Activated naive CD8-positive, alpha-beta T cell treated with anti-CD3 and anti-CD28 coated beads, Interleukin-2, amount 10 ng/mL, durations not matched to agents 7 days and 5 days (primary cell): ENCODE measurements around the gene THSD4. TPM values are rescaled to one million over a fixed set of nuclear protein-coding genes. Genes with fewer than 3 reads are reported as not detected.

Experiments used
- ATAC-seq: fragments of 150-1000 bp; cut with Tn5 transposase; one replicate; pipeline ENCODE4 v1.10.0; 2021; ENCODE audit warnings: low read depth, moderate library complexity
- POLR2A ChIA-PET: fragments of 350-600 bp; sonication (Branson Sonifier 250); formaldehyde crosslinking; loops from one replicate; lab custom pipeline; 2021; ENCODE audit warnings: antibody characterized with exemption; lab: Charles Lee
- DNase-seq: peaks from one replicate; pipeline ENCODE4 v3.0.0; 2021
- H3K27ac Mint-ChIP-seq: one replicate; pipeline ENCODE4 v1.8.0; 2022; ENCODE audit warnings: mild to moderate bottlenecking, mixed read lengths
- H3K27me3 Mint-ChIP-seq: one replicate; pipeline ENCODE4 v1.8.0; 2022; ENCODE audit warnings: mild to moderate bottlenecking, moderate library complexity, mixed read lengths
- H3K36me3 Mint-ChIP-seq: one replicate; pipeline ENCODE4 v1.8.0; 2021; ENCODE audit warnings: mild to moderate bottlenecking, mixed read lengths
- H3K4me1 Mint-ChIP-seq: one replicate; pipeline ENCODE4 v1.8.0; 2021; ENCODE audit warnings: mixed read lengths
- H3K4me3 Mint-ChIP-seq: one replicate; pipeline ENCODE4 v1.8.0; 2022; ENCODE audit warnings: mild to moderate bottlenecking, moderate library complexity, mixed read lengths
- H3K9me3 Mint-ChIP-seq: one replicate; pipeline ENCODE4 v1.8.0; 2021; ENCODE audit warnings: mixed read lengths
- total RNA-seq, 2 experiments: library from RNA; stranded (reverse); gene quantifications; one replicate each; pipeline ENCODE4 v1.2.3, GENCODE V29; 2021

The THSD4 gene
- total RNA-seq, 2 experiments from 2014 or later: not detected

GRCh38 chr15:71506946-71507345 lies 391.7 kb downstream of the THSD4 start:
- H3K9me3 Mint-ChIP-seq: no peaks in the 10 kb centered on the region
- DNase-seq: no peak
- H3K4me3 Mint-ChIP-seq: no peak overlapping the region
- no peaks in the 10 kb centered on the region for H3K36me3 Mint-ChIP-seq
- ATAC-seq: no peak
- peaks cover 9% of the 10 kb centered on the region for H3K27me3 Mint-ChIP-seq
- H3K4me1 Mint-ChIP-seq: no peaks in the 10 kb centered on the region
- POLR2A ChIA-PET: no interaction called here
- H3K27ac Mint-ChIP-seq: no peak overlapping the region

- Mint-ChIP-seq H3K27me3 (peaks cover 7% of the 10 kb centered on the region), H3K27ac (no peak overlapping the region), H3K9me3 (no peaks in the 10 kb centered on the region), H3K4me3 (no peak overlapping the region), H3K4me1 (no peaks in the 10 kb centered on the region), H3K36me3 (no peaks in the 10 kb centered on the region)
- DNase-seq (no peak), ATAC-seq (no peak)
- POLR2A ChIA-PET: no interaction called here
Observed at GRCh38 chr15:71508081-71508682, 392.9 kb downstream of the THSD4 start.

- Mint-ChIP-seq H3K4me1 (no peaks in the 10 kb centered on the region), H3K36me3 (no peaks in the 10 kb centered on the region), H3K4me3 (no peak overlapping the region), H3K27me3 (peaks cover 7% of the 10 kb centered on the region), H3K27ac (no peak overlapping the region), H3K9me3 (no peaks in the 10 kb centered on the region)
- ATAC-seq (no peak), DNase-seq (no peak)
- POLR2A ChIA-PET: no interaction called here
Observed at GRCh38 chr15:71509139-71509538, 393.9 kb downstream of the THSD4 start.

- Mint-ChIP-seq H3K27ac (no peak overlapping the region), H3K9me3 (no peaks in the 10 kb centered on the region), H3K4me1 (no peaks in the 10 kb centered on the region), H3K36me3 (no peaks in the 10 kb centered on the region), H3K27me3 (no peaks in the 10 kb centered on the region), H3K4me3 (no peak overlapping the region)
- POLR2A ChIA-PET: no interaction called here
- DNase-seq (no peak), ATAC-seq (no peak)
Observed at GRCh38 chr15:71510763-71511162, 395.5 kb downstream of the THSD4 start.

- Mint-ChIP-seq H3K36me3 (no peaks in the 10 kb centered on the region), H3K4me3 (no peak overlapping the region), H3K4me1 (no peaks in the 10 kb centered on the region), H3K27ac (no peak overlapping the region), H3K9me3 (no peaks in the 10 kb centered on the region), H3K27me3 (peaks cover 4% of the 10 kb centered on the region)
- ATAC-seq (no peak), DNase-seq (no peak)
- POLR2A ChIA-PET: no interaction called here
Observed at GRCh38 chr15:71511796-71512681, 396.8 kb downstream of the THSD4 start.

GRCh38 chr15:71512682-71513006 lies 397.4 kb downstream of the THSD4 start:
- Mint-ChIP-seq H3K27ac (no peak overlapping the region), H3K27me3 (peaks cover 7% of the 10 kb centered on the region), H3K9me3 (no peaks in the 10 kb centered on the region), H3K36me3 (no peaks in the 10 kb centered on the region), H3K4me1 (no peaks in the 10 kb centered on the region), H3K4me3 (no peak overlapping the region)
- no peak for ATAC-seq
- no peak for DNase-seq
- POLR2A ChIA-PET: no interaction called here

GRCh38 chr15:71515375-71516186 lies 400.3 kb downstream of the THSD4 start:
- H3K4me1 Mint-ChIP-seq: no peaks in the 10 kb centered on the region
- H3K36me3 Mint-ChIP-seq: no peaks in the 10 kb centered on the region
- ATAC-seq (no peak), DNase-seq (no peak)
- H3K4me3 Mint-ChIP-seq: no peak overlapping the region
- POLR2A ChIA-PET: no interaction called here
- peaks cover 7% of the 10 kb centered on the region for H3K27me3 Mint-ChIP-seq
- H3K9me3 Mint-ChIP-seq: no peaks in the 10 kb centered on the region
- no peak overlapping the region for H3K27ac Mint-ChIP-seq

- H3K4me3 Mint-ChIP-seq: no peak overlapping the region
- peaks cover 13% of the 10 kb centered on the region for H3K27me3 Mint-ChIP-seq
- no peaks in the 10 kb centered on the region for H3K36me3 Mint-ChIP-seq
- no peak overlapping the region for H3K27ac Mint-ChIP-seq
- H3K4me1 Mint-ChIP-seq: no peaks in the 10 kb centered on the region
- no peaks in the 10 kb centered on the region for H3K9me3 Mint-ChIP-seq
- ATAC-seq (no peak), DNase-seq (no peak)
- POLR2A ChIA-PET: no interaction called here
Observed at GRCh38 chr15:71517751-71518150, 402.5 kb downstream of the THSD4 start.

GRCh38 chr15:71518661-71519060 lies 403.4 kb downstream of the THSD4 start:
- H3K27ac Mint-ChIP-seq: no peak overlapping the region
- no peak overlapping the region for H3K4me3 Mint-ChIP-seq
- H3K9me3 Mint-ChIP-seq: no peaks in the 10 kb centered on the region
- DNase-seq: no peak
- peaks cover 13% of the 10 kb centered on the region for H3K27me3 Mint-ChIP-seq
- POLR2A ChIA-PET: no interaction called here
- no peaks in the 10 kb centered on the region for H3K4me1 Mint-ChIP-seq
- no peak for ATAC-seq
- H3K36me3 Mint-ChIP-seq: no peaks in the 10 kb centered on the region

GRCh38 chr15:71526060-71526820 lies 411.0 kb downstream of the THSD4 start:
- POLR2A ChIA-PET: no interaction called here
- Mint-ChIP-seq H3K4me3 (no peak overlapping the region), H3K36me3 (no peaks in the 10 kb centered on the region), H3K4me1 (peaks cover 2% of the 10 kb centered on the region), H3K27me3 (peaks cover 28% of the 10 kb centered on the region), H3K9me3 (no peaks in the 10 kb centered on the region), H3K27ac (no peak overlapping the region)
- DNase-seq: no peak
- no peak for ATAC-seq

- H3K36me3 Mint-ChIP-seq: no peaks in the 10 kb centered on the region
- H3K27me3 Mint-ChIP-seq: peaks cover 23% of the 10 kb centered on the region
- peaks cover 2% of the 10 kb centered on the region for H3K4me1 Mint-ChIP-seq
- no peaks in the 10 kb centered on the region for H3K9me3 Mint-ChIP-seq
- no peak for DNase-seq
- H3K27ac Mint-ChIP-seq: no peak overlapping the region
- H3K4me3 Mint-ChIP-seq: no peak overlapping the region
- POLR2A ChIA-PET: no interaction called here
- ATAC-seq: no peak
Observed at GRCh38 chr15:71529361-71529760, 414.1 kb downstream of the THSD4 start.

- no peak overlapping the region for H3K4me3 Mint-ChIP-seq
- no peaks in the 10 kb centered on the region for H3K36me3 Mint-ChIP-seq
- POLR2A ChIA-PET: no interaction called here
- no peaks in the 10 kb centered on the region for H3K9me3 Mint-ChIP-seq
- ATAC-seq (no peak), DNase-seq (no peak)
- peaks cover 2% of the 10 kb centered on the region for H3K4me1 Mint-ChIP-seq
- H3K27ac Mint-ChIP-seq: no peak overlapping the region
- H3K27me3 Mint-ChIP-seq: peaks cover 19% of the 10 kb centered on the region
Observed at GRCh38 chr15:71530116-71530515, 414.8 kb downstream of the THSD4 start.

- Mint-ChIP-seq H3K27me3 (peaks cover 8% of the 10 kb centered on the region), H3K27ac (no peak overlapping the region), H3K4me1 (peaks cover 2% of the 10 kb centered on the region), H3K9me3 (no peaks in the 10 kb centered on the region), H3K36me3 (no peaks in the 10 kb centered on the region), H3K4me3 (no peak overlapping the region)
- ATAC-seq: no peak
- POLR2A ChIA-PET: no interaction called here
- DNase-seq: no peak
Observed at GRCh38 chr15:71532994-71533393, 417.7 kb downstream of the THSD4 start.
